GM19351 (cell line): ENCODE results near the gene PLEKHG2.
"Not testable (repeated sequence)": the region's sequence is repeated elsewhere in the genome, so short reads cannot be mapped to it uniquely, and the experiment has no call there.

Experiments used
- ATAC-seq: cut with Tn5 transposase; IDR thresholded peaks from one replicate; pipeline ENCODE4 v1.9.1; 2021; ENCODE audit warnings: mild to moderate bottlenecking, moderate library complexity; ENCODE audit not compliant: unreplicated experiment

The PLEKHG2 gene

DNA sequence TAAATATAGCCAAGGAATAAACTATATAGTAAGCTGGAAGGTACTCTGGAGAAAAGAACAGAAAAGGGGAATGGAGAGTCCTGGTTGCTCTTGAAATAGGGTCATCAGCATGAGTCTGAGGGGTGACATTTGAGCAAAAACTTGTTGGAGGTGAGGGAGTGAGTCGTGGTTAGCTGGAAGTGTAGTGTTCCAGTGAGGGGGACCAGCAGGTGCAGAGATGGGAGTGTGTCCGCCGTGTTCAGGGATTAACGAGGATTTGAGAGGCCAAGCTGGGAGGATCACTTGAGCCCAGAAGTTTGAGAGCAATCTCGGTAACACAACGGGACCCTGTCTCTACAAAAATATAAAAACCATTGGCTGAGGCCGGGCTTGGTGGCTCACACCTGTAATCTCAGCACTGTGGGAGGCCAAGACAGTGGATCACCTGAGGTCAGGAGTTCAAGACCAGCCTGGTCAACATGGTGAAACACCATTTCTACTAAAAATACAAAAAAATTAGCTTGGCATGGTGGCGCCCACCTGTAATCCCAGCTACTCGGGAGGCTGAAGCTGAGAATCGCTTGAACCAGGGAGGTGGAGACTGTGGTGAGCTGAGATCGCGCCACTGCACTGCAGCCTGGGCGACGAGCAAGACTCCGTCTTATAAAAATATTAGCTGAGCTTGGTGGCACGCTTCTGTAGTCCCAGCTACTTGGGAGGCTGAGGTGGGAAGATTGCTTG is 34.1 kb downstream of the PLEKHG2 start:
- ATAC-seq = no peak

DNA sequence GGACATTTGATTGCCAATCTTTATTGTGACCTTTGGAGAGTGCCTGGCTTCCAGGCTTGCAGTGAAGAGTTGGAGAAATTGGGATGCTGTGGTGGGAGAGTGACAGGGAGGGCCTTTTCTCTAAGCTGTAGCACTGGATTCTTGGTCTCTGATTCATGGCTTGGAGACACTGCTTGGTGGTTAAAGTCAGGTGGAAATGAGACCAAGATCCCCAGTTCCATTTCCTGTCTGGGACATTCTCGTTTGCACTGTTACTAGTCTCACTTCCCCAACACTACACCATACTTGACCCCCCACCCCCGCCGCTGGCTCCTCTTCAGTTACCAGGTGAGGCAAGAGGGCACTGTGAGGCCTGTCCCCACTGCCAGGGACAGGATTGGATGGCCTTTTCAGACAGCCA is 35.8 kb downstream of the PLEKHG2 start:
- no peak for ATAC-seq

DNA sequence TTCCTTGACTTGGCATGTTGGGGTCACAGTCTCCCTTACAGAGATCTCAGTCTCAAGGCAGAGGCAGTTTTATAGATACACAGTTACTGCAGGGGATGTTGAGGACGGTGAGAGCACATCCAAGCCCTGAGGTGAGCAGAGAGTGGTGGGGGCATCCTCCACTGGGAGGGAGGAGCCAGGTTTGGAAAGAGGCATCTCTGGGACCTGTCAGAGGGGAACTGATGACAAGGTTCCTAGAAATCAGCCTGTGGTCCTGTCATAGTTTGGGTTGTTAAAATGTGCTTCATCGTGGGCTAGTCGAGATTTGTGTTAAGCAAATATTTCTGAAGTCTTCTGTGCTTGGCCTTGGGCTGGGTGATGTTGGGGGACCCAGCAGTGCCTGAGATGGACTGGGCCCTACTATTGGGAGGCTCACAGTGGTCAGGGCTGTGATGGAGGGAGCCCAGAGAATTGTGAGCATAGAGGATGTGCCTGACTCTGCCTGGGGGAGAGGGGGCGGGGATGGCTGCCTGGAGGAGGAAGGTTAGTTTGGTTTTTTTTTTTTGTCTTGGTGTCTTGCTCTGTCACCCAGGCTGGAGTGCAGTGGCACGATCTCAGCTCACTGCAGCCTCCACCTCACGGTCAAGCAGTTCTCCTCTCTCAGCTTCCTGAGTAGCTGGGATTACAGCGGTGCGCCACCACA is 36.8 kb downstream of the PLEKHG2 start:
- no peak for ATAC-seq

DNA sequence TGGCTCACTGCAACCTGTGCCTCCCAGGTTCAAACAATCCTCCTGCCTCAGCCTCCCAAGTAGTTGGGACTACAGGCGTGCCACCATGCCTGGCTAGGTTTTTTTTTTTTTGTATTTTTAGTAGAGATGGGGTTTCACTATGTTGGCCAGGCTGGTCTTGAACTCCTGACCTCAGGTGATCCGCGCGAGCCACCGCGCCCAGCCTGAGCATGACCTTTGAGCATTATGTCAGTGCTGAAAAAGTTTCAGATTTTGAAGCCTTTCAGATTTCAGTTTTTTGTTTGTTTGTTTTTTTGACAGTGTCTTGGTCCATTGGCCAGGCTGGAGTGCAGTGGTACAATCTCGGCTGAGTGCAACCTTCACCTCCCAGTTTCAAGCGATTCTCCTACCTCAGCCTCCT is 38.8 kb downstream of the PLEKHG2 start:
- not testable (repeated sequence) for ATAC-seq

DNA sequence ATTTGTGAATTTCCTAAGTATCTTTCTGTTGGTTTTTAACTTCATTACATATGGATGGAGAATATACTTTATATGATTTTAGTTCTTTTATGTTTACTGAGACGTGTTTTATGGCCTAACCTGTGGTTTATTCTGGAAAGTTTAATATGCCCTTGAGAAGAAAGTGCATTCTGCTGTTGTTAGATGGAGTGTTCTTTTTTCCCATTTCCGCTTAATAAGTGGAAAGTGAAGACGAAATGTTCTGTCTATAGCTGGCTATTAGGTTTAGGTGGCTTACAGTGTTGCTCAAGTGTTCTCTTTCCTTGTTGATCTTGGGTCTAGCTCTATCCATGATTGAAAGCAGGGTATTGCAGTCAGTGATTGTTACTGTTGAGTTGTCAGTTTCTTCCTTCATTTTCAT is 50.9 kb downstream of the PLEKHG2 start:
- no peak for ATAC-seq

DNA sequence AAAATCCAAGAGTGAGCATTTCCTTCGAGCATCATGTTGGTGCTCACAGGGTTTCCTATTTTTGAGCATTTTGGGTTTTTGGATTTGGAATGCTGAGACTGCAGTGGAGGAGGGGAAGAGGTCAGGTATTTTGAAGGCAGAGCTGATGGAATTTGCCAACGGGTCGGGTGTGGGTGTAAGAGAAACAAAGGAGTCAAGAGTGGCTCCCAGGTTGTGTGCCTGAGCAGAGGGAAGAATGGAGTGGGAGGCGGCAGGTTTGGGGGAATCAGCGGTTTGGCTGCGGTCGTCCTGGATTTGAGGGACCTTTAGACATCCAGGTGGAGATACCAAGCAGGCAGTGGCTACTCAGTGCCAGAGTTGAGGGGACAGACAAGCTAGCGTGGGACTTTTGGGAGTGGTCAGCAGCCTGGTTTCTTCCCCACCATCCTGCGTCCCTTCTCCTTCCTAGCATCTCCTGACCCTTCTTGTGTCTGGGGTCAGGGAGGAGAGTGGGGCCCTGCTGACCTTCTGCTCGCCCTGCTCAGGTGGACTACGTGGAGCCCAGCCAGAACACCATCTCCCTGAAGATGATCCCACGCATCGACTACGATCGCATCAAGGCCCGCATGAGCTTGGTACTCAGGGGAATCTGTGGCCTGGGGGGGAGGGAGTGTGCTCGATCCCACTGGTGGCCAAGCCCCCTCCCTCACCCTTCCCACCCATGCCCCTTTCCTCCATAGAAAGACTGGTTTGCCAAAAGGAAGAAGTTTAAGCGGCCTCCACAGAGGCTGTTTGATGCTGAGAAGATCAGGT is 53.7 kb downstream of the PLEKHG2 start:
- no peak for ATAC-seq

DNA sequence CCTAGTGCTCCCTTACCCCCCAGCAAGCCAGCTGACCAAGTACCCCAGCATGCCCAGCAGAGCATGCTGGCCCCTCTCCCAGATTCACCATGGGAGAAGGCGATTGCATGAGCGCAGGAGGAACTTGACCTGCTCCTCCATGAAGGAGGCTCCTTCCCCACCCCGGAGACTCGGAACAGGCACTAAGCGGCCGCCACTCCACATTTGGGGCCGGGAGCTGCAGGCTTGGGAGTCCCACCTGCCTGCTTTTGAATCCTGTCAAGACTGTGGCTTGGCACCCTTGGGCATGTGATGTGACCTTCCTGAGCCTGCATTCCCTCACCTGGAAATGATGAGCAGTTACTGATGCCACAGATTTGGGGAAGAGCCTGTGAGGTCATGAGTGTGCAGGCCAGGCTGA is 55.5 kb downstream of the PLEKHG2 start:
- no peak for ATAC-seq

DNA sequence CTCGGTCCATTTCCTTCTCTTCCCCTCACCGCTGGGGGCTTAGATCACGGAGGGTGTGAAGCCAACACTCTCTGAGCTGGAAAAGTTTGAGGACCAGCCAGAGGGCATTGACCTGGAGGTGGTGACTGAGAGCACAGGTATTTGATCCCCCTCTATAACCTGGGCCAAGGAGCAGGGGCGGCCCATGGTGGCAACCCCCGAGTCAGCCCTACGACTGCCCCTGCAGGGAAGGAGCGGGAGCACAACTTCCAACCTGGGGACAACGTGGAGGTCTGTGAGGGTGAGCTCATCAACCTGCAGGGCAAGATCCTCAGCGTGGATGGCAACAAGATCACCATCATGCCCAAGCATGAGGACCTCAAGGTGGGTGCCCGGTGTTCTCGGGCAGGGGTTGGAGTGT is 56.6 kb downstream of the PLEKHG2 start:
- ATAC-seq = no peak

DNA sequence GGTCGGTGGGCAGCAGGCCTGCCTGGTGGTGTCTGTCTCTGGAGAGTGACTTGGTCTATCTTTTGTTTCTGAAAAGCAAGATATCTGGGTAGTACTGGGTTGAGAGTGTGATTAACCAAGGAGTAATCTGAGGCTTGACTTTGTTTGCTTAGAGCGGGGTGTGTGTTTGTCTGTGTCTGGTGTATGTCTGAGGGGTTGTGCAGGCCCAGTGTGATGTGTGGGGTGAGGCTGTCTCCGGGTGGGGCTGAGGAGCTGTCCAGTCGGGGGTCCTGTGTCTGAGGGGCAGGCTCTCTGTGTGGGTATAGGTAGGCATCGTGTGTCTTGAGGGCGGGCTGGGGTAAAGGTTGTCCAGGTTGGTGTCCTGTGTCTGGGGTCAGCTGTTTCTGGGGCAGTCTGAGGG is 57.1 kb downstream of the PLEKHG2 start:
- no peak for ATAC-seq

DNA sequence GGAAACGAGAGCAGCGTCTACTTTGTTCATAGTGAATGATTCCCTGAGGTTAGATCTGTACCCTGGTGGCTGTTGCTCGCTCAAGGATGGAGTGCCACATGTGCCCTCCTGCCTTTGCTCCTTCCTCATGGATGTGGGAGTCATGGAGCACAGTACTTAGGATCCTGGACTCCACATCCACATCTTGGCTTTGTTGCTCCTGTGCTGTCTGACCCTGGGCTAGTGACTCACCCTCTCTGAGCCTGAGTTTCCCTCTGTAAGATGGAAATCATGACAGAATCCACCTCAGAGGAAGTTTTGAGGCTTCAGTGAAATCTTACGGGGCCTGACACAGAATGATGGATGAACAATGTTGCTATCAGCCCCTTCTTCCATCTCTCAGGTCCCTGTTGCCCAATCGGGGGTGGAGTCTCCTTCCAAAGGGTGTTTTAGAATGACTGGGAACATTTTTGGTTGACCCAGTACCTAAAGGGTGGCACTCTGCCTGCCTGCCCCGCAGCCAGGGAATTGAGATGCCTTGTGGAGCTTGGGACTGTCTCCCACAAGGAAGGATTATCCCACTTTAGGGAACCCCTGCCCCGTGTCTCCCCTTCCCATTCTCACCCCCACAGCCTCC is 58.4 kb downstream of the PLEKHG2 start:
- ATAC-seq = no peak

DNA sequence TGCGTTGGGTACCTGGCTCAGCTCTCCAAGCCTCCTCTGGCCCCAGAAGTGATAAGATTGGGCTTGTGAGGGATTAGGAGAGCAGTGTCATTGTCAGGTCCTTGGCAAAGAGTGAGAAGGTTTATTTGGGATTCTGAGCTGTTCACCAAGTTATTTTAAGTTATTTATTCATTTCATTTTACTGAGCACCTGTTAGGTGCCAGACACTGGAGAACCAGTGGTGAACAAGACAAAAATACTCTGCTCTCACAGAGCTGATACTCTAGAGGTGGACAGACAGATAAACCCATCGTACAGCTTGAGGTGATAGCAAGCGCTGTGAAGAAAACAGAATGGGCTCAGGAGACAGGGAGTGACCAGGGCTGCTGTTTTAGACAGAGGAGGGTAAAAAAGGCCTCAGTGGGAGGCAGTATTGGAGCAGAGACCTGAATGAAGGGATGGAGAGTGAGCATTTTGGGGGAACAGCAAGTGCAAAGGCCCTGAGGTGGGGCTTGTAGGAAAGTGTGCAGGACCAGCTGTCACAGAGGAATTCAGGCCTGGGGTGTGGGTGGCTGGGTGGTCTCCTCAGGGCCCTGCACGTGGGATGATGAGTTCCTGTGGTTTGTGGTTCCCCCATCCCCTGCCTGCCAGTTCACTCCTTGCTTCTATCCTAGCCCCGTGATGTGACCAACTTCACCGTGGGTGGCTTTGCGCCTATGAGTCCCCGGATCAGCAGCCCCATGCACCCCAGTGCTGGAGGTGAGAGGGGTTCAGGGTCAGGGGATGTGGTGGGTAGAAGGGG is 59.5 kb downstream of the PLEKHG2 start:
- no peak for ATAC-seq

DNA sequence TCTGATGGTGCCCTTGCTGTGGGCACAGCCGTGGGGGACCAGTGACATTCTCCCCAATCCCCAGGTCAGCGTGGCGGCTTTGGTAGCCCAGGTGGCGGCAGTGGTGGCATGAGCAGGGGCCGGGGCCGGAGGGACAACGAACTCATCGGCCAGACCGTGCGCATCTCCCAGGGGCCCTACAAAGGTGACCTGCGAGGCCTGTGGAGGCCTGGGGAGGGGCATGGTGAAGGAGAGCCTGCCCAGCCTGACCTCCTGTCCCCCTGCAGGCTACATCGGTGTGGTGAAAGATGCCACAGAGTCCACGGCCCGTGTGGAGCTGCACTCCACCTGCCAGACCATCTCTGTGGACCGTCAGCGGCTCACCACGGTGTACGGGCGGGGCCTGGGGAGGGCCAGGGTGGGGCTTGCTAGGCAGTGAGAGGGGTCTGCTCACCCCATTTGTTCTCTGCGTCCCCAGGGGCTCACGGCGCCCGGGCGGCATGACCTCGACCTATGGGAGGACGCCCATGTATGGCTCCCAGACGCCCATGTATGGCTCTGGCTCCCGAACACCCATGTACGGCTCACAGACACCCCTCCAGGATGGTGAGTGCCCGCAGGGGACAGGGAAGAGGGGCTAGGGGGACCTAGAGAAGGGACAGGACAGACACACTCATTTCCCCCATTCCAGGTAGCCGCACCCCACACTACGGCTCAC is 60.4 kb downstream of the PLEKHG2 start:
- ATAC-seq = no peak

DNA sequence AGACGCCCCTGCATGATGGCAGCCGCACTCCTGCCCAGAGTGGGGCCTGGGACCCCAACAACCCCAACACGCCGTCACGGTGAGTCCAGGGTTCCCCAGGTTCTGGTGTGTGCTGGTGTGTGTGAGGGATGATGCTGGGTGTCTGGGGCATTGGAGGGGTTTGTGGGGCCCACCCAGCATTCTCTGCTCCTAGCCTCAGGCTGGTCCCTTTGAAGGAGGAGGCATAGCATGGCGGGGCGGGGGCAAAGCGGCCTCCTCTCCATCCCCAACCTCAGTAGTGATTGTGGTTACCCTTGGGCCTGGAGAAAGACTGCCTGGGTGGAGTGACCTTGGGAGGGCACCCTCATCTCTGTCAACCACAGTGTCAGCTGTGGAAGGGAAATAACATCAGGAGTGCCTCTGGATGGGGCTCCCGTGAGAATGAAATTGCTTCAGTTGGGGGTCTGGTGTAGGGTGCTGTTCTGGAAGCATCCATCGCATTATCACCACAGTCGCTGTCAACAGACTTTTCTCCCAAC is 61.0 kb downstream of the PLEKHG2 start:
- no peak for ATAC-seq

DNA sequence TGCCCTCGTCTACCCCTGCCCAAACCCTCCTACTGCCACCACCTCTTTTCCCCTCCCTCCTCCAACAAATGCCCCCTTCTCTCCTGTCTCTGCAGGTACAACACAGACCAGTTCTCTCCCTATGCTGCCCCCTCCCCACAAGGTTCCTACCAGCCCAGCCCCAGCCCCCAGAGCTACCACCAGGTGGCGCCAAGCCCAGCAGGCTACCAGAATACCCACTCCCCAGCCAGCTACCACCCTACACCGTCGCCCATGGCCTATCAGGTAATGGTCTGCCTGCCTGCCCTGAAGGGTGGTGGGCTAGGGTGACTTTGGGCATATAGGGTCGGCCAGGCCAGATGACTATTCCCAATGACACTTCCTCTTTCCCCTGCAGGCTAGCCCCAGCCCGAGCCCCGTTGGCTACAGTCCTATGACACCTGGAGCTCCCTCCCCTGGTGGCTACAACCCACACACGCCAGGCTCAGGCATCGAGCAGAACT is 61.7 kb downstream of the PLEKHG2 start:
- no peak for ATAC-seq

DNA sequence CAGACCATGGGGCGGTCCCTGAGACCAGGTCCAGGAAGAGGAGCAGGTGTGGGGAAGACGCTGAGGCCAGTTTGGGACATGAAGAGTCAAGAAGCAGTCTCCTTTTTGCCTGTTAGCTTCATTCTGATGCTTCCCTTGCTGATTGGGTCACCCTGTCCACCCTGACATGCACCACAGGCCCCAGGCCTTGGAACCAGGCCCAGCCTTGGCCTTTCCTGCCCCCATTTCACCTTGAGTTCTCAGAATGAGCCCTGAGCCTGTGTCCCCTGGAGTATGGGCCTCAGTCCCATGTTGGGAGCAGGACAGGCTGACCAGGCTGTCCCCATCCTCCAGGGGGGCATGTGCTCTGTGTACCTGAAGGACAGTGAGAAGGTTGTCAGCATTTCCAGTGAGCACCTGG is 63.3 kb downstream of the PLEKHG2 start:
- no peak for ATAC-seq
